22Rv1 (cell line): ENCODE data around the gene RAB22A.

Source experiments
- CTCF ChIP-seq: fragments of 450-650 bp; IDR thresholded peaks from 2 replicates; pipeline ENCODE4 v1.5.1; 2017; ENCODE audit warnings: mild to moderate bottlenecking
- ZFX ChIP-seq: fragments of 450-650 bp; IDR thresholded peaks from 2 replicates; pipeline ENCODE4 v1.6.1; 2017; ENCODE audit warnings: antibody characterized with exemption, borderline replicate concordance

- TF ChIP-seq CTCF: no peak
- no peak for TF ChIP-seq ZFX
Measured at GRCh38 chr20:58340853-58341252, 31.3 kb downstream of the RAB22A start.
